Memory B cell (primary cell): ENCODE measurements around the gene ANKUB1.

ENCODE experiments used
- ATAC-seq: fragments of 150-1000 bp; cut with Tn5 transposase; 2 replicates; pipeline ENCODE4 v1.10.0; 2021; ENCODE audit warnings: low read depth, mild to moderate bottlenecking, moderate library complexity
- DNase-seq, 2 donors: peaks; one replicate each; pipeline ENCODE4 v3.0.0; 2022; ENCODE audit warnings: low spot score in 2 of 2
- H3K27ac Mint-ChIP-seq: one replicate; pipeline ENCODE4 v1.8.0; 2022; ENCODE audit warnings: mild to moderate bottlenecking, moderate library complexity, mixed read lengths
- H3K27me3 Mint-ChIP-seq: one replicate; pipeline ENCODE4 v1.8.0; 2022; ENCODE audit warnings: mixed read lengths
- H3K36me3 Mint-ChIP-seq: one replicate; pipeline ENCODE4 v1.8.0; 2022; ENCODE audit warnings: mild to moderate bottlenecking, mixed read lengths
- H3K4me1 Mint-ChIP-seq: one replicate; pipeline ENCODE4 v1.8.0; 2022; ENCODE audit warnings: mixed read lengths
- H3K4me3 Mint-ChIP-seq: one replicate; pipeline ENCODE4 v1.8.0; 2022; ENCODE audit warnings: mild to moderate bottlenecking, moderate library complexity, mixed read lengths
- H3K9me3 Mint-ChIP-seq: one replicate; pipeline ENCODE4 v1.8.0; 2022; ENCODE audit warnings: mixed read lengths

Gene ANKUB1

DNA sequence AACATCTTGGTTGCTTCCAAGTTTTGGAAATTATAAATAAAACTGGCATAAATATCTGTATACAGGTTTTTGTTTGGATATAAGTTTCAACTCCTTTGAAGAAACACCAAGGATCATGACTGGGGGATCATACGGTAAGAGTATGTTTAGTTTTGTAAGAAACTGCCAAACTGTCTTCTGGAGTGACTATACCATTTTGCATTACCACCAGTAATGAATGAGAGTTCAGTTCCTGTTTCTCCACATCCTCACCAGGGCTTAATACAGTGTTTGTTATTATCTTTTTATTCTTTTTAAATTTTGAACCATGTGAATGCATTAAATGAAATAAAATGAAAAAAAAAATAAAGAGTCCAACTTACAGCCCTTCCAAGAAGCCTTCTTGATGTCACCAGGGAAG lies 3.7 kb upstream of the ANKUB1 start:
- peaks cover 1% of the 10 kb centered on the region for H3K9me3 Mint-ChIP-seq
- H3K27ac Mint-ChIP-seq = no peak overlapping the region
- DNase-seq (no peak), ATAC-seq (no peak)
- H3K27me3 Mint-ChIP-seq = no peaks in the 10 kb centered on the region
- no peaks in the 10 kb centered on the region for H3K36me3 Mint-ChIP-seq
- no peak overlapping the region for H3K4me3 Mint-ChIP-seq
- H3K4me1 Mint-ChIP-seq = no peaks in the 10 kb centered on the region

DNA sequence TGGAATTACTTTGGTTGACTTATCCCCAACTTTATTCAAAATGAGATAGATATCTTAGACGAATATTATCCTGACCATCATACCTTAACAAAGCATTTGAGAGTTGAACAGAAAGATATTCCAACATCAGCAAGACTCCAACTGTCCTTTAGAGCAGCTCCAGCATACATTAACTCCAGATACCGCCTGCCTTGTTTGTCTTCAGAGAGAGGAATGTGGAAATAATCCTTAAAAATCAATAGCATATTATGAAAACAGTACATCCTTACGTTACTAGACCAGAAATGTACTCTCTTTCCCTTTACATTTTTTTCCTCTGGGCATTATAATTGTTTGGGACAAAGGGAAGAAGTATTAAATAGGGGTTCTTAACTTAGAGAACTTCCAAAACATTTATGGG lies 1.7 kb downstream of the ANKUB1 start:
- Mint-ChIP-seq H3K36me3 (no peaks in the 10 kb centered on the region), H3K4me3 (no peak overlapping the region), H3K4me1 (no peaks in the 10 kb centered on the region), H3K27me3 (peaks cover 6% of the 10 kb centered on the region), H3K9me3 (no peaks in the 10 kb centered on the region), H3K27ac (no peak overlapping the region)
- DNase-seq (no peak), ATAC-seq (no peak)

DNA sequence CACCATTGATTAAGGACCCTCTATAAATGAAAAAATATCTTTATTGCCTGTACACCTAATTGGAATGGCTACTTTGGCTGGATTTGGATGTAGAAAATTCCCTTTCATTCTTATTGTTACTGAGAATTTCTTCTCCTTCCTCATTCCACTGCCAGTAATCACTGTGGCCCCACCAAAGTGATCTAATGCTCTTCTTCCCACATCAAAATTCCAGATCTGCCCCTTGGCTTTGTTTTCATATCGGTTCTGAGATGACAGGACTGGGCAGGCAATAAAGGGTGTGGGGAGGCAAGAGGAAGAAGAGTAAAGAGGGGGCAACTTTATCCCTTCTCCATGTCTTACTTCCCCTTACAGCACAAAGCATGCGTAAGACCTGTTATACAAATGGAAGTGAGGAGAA lies 2.1 kb downstream of the ANKUB1 start:
- Mint-ChIP-seq H3K9me3 (no peaks in the 10 kb centered on the region), H3K36me3 (no peaks in the 10 kb centered on the region), H3K27ac (no peak overlapping the region), H3K4me1 (no peaks in the 10 kb centered on the region), H3K4me3 (no peak overlapping the region), H3K27me3 (peaks cover 6% of the 10 kb centered on the region)
- DNase-seq (no peak), ATAC-seq (no peak)

DNA sequence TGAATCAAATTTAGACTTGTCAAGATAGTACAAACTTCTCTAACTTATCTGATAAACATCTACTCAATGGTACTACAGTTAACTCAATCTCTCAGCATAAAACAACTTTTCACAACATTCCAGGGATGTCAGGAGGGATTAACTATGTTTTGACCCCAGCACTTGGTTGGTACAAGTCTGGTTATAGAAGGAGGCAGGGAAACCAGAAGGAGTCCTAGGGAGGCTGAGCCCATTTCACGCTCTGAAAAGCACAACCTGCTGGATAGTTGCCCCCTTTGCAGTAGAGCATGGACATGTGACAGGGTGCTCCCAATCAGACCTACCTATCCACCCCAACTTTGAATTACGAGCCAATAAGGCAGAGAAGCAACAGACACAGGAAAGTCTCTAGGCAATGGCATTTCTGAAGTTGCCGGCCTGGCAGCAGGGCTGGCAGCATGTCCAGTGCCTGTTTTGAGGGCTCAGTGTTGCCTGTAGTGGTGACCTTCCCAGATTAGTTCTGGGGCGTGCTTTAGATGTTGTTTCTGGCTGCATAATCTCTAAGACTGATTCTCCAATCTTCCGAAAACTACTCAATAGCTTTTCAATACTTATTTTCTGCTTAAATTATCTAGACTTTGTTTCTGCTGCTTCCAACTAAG lies 8.2 kb downstream of the ANKUB1 start:
- Mint-ChIP-seq H3K4me1 (peaks cover 30% of the 10 kb centered on the region), H3K4me3 (no peak overlapping the region), H3K27me3 (no peaks in the 10 kb centered on the region), H3K9me3 (no peaks in the 10 kb centered on the region), H3K27ac (peak overlapping the region; percentile 69), H3K36me3 (no peaks in the 10 kb centered on the region)
- ATAC-seq (no peak), DNase-seq (no peak)

DNA sequence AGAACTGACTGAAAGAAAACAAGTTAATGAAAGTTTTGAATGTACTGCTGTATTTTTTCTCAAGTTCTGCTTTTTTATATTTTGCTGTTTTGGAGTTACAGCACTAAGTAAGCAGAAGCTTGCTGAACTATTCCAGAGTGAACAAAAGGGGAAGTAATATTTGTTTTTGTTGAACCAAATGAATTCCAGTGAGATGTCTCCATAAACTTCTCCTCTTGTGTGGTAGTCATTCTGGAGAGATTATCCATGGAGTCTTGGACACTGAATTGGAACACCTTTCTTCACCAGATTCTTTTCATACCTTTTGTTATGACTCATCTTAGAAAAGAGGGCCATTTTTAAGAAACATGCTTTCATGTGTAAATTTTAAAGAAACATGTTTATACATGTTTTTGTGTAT lies 8.8 kb downstream of the ANKUB1 start:
- Mint-ChIP-seq H3K27ac (peak overlapping the region; percentile 69), H3K9me3 (no peaks in the 10 kb centered on the region), H3K27me3 (no peaks in the 10 kb centered on the region), H3K4me3 (no peak overlapping the region), H3K36me3 (no peaks in the 10 kb centered on the region), H3K4me1 (peaks cover 30% of the 10 kb centered on the region)
- peak in 1 of 2 donors; percentile 9 for DNase-seq
- ATAC-seq = peak; percentile 54

DNA sequence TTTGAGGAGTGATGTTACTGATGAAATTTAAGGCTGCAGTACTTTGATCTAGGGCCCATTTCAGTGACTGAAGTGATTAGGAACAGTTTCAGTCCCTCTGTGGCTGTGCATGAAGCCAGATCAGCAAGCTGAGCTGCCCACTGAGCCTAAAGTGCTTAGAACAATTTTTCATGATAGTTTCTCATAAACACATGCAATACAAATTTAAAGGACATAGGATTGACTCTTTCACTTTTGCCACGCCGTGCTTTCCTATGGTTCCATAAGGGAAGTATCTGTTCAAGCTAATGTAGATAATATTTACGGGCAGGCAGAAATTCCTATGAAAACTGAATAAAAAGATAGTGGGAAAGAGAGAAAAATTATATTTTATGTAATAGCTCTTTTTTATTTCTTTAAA lies 10.6 kb downstream of the ANKUB1 start:
- peak overlapping the region; percentile 78 for H3K4me3 Mint-ChIP-seq
- no peak for DNase-seq
- no peaks in the 10 kb centered on the region for H3K9me3 Mint-ChIP-seq
- ATAC-seq = no peak
- H3K36me3 Mint-ChIP-seq = no peaks in the 10 kb centered on the region
- peaks cover 3% of the 10 kb centered on the region for H3K27me3 Mint-ChIP-seq
- peaks cover 30% of the 10 kb centered on the region for H3K4me1 Mint-ChIP-seq
- peak overlapping the region; percentile 86 for H3K27ac Mint-ChIP-seq

DNA sequence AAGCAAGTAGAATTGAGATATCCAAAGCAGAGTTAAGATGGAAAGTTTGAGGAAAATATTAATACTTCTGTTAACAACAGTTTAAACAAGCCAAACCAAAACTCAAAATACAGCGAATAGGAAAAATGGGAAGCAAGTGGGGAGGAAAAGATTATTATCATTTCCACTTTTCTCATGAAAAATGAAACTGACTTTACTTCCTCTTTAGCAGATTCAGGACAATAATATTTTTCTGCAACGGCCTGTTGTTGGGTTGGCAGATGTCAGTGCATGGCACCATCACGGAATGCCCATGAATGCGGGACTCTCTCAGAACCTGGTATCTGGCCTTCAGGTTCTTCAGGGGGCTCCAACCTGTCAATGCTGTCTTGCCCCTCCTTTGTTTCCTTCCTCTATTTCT lies 11.1 kb downstream of the ANKUB1 start:
- H3K27me3 Mint-ChIP-seq = peaks cover 3% of the 10 kb centered on the region
- H3K4me1 Mint-ChIP-seq = peaks cover 30% of the 10 kb centered on the region
- ATAC-seq (peak; percentile 88), DNase-seq (peak in 1 of 2 donors; percentile 7)
- H3K27ac Mint-ChIP-seq = peak overlapping the region; percentile 86
- no peaks in the 10 kb centered on the region for H3K9me3 Mint-ChIP-seq
- peak overlapping the region; percentile 78 for H3K4me3 Mint-ChIP-seq
- H3K36me3 Mint-ChIP-seq = no peaks in the 10 kb centered on the region

DNA sequence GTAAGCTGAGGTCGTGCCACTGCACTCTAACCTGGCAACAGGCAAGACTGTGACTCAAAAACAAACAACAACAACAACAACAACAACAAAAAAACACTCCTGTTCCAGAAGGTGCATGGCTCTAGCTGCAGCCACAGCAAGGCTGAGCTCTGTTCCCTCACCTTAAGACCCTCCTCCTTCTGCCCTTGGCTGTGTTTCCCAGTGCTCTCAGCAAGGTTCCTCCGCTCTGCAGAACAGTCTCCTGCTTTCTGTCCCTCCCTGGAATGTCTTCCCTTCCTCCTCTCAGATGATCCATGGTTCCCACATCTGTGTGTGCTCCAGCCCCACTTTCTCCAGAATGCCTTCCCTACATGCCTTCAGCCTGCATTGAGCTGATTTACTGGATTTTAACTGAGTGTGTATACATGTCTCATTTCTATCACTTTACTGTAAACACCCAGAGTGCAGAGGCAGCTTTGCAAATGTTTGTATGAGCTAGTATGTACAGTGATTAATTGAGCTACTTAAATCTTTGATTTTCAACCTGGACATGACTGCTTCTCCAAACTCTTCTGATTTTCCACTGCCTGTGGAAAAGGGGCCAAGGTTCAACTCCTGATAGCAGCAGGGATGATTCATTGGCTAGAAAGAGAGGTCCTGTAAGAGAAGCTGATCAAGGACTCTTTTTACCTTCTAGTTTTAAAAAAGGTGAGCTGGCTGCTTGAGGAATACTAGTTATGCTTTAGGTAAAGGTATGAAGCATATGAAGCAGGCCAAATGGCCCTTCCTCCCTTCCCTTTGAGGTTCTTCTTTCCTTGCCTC lies 14.7 kb downstream of the ANKUB1 start:
- Mint-ChIP-seq H3K36me3 (no peaks in the 10 kb centered on the region), H3K27ac (no peak overlapping the region), H3K4me3 (no peak overlapping the region), H3K9me3 (no peaks in the 10 kb centered on the region), H3K27me3 (peaks cover 3% of the 10 kb centered on the region), H3K4me1 (peaks cover 15% of the 10 kb centered on the region)
- ATAC-seq = no peak
- no peak for DNase-seq

DNA sequence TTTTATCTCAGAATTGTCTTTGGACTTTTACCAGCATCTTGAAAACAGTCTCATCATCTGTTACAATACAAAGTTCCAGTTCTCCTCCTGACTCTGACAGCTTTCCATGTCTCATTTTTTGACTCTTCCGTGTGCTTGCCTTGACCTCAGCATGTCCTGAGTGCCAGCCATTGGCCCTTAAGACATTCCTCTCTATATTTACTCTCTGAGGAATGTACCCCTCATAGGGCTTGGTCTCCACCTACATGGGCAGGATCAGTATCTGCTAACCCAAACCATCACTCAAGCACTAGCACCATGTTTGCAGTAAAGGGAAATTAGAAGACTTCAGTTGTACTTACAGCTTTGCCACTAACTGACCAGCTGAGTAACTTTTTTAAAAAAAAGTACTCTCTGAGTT lies 16.2 kb downstream of the ANKUB1 start:
- DNase-seq (no peak), ATAC-seq (no peak)
- Mint-ChIP-seq H3K9me3 (no peaks in the 10 kb centered on the region), H3K4me1 (peaks cover 11% of the 10 kb centered on the region), H3K27me3 (peaks cover 4% of the 10 kb centered on the region), H3K4me3 (no peak overlapping the region), H3K36me3 (no peaks in the 10 kb centered on the region), H3K27ac (no peak overlapping the region)

DNA sequence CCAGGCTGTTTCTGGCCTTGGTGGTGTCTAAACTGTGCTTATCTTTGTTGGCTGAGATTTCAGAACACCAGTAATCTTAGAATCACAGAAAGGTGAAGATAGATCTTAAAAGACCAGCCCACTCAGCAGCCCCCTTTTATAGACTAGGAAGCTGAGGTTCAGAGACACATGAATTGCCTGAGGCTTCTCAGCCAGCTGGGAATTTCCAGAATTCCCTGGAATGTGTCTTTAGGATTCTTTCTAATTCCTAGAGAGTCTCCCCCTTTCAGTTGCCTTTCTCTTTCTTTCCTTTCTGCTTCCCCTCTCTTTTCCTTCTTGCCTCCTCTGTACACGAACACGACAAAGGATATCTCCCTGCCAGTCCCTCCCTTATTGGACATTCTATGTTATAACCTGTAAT lies 19.5 kb downstream of the ANKUB1 start:
- Mint-ChIP-seq H3K9me3 (no peaks in the 10 kb centered on the region), H3K4me3 (no peak overlapping the region), H3K27ac (no peak overlapping the region), H3K4me1 (no peaks in the 10 kb centered on the region), H3K27me3 (peaks cover 5% of the 10 kb centered on the region), H3K36me3 (no peaks in the 10 kb centered on the region)
- no peak for DNase-seq
- no peak for ATAC-seq

DNA sequence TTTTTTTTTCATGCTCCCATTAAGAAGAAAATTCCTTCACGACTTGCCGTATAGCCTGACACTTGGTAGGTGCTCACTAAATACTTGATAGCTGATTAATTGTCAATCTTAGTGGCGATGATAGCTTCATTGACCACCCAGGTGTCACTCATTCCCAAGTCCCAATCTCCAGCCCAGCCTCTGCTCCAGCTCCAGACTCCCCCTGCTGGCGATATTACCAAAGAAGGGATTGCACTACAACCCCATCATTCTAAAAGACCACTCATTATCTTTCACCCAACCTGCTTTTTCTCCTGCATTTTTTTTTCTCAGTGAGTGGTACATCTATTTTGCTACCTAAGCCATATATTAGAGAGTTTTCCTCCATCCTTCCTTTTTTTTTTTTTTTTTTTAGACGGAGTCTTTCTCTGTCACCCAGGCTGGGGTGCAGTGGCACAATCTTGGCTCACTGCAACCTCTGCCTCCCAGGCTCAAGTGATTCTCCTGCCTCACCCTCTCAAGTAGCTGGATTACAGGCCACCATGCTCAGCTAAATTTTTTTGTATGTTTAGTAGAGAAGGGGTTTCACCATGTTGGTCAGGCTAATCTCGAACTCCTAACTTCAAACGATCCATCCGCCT lies 20.6 kb downstream of the ANKUB1 start:
- Mint-ChIP-seq H3K27ac (no peak overlapping the region), H3K4me3 (no peak overlapping the region), H3K27me3 (peaks cover 4% of the 10 kb centered on the region), H3K36me3 (no peaks in the 10 kb centered on the region), H3K4me1 (no peaks in the 10 kb centered on the region), H3K9me3 (no peaks in the 10 kb centered on the region)
- DNase-seq = peak in 1 of 2 donors; percentile 28
- peak; percentile 54 for ATAC-seq

DNA sequence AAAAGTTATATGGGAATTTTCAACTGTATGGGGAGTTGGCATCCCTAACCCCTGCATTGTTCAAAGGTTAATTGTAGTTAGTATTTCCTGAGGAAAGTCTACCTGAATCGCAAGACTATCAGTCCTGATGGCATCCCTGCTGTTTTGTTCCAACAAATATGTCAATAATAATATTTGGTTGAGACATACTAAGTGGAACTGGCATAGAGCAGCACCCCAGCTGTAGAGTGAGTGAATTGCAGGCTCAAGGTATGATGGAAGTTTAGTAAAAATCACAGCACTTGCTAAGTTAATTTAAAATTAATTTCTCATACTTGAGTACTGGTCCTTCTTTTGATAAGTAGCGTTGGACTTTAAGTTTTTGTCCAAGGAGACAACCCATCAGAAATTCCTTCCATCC lies 22.1 kb downstream of the ANKUB1 start:
- DNase-seq (no peak), ATAC-seq (no peak)
- H3K36me3 Mint-ChIP-seq = no peaks in the 10 kb centered on the region
- no peaks in the 10 kb centered on the region for H3K4me1 Mint-ChIP-seq
- peaks cover 4% of the 10 kb centered on the region for H3K27me3 Mint-ChIP-seq
- H3K9me3 Mint-ChIP-seq = no peaks in the 10 kb centered on the region
- H3K4me3 Mint-ChIP-seq = no peak overlapping the region
- H3K27ac Mint-ChIP-seq = no peak overlapping the region

DNA sequence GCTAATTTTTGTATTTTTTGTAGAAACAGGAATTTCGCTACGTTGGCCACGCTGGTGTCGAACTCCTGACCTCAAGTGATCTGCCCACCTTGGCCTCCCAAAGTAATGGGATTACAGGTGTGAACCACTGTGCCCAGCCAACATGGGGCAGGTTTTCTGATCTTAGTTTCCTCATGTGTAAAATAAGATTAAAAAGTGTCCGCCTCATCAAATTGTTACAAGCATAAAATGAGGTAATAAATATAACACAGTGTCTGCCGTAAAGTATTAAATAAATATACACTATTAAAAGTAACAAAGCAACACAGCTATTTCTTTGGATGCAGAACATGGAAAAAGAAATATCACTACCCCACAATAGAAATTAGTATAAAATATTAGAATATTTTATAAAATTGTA lies 23.6 kb downstream of the ANKUB1 start:
- Mint-ChIP-seq H3K36me3 (no peaks in the 10 kb centered on the region), H3K27me3 (peaks cover 7% of the 10 kb centered on the region)
- ATAC-seq = no peak

DNA sequence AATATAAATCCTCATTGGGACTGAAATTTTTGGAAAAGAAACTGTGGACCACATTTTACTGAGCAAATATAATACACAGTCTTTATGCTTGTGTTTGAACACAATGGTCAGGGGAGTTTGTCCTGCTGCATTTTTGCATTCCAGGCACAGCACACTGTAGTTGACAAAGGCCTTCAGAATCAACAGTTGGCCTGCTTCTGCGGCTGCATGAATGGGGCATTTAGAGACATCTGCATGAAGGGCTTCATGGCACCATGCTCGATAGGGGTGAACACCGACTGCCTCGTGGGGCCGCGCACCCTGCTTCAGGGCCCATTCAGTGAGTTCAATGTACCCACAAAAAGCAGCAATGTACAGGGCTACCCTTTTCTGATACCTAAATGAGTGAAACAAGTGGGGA lies 24.6 kb downstream of the ANKUB1 start:
- Mint-ChIP-seq H3K4me1 (no peaks in the 10 kb centered on the region), H3K36me3 (no peaks in the 10 kb centered on the region), H3K27ac (no peak overlapping the region), H3K27me3 (peaks cover 7% of the 10 kb centered on the region), H3K4me3 (no peak overlapping the region), H3K9me3 (no peaks in the 10 kb centered on the region)
- no peak for ATAC-seq
- no peak for DNase-seq

More for the DNA sequence above, 23.6 kb downstream of the ANKUB1 start:
- H3K4me3 Mint-ChIP-seq = no peak overlapping the region
- no peaks in the 10 kb centered on the region for H3K9me3 Mint-ChIP-seq
- H3K27ac Mint-ChIP-seq = no peak overlapping the region
- H3K4me1 Mint-ChIP-seq = no peaks in the 10 kb centered on the region
- DNase-seq = no peak
